ENCODE results near the gene KIAA1755.

Gene KIAA1755

DNA sequence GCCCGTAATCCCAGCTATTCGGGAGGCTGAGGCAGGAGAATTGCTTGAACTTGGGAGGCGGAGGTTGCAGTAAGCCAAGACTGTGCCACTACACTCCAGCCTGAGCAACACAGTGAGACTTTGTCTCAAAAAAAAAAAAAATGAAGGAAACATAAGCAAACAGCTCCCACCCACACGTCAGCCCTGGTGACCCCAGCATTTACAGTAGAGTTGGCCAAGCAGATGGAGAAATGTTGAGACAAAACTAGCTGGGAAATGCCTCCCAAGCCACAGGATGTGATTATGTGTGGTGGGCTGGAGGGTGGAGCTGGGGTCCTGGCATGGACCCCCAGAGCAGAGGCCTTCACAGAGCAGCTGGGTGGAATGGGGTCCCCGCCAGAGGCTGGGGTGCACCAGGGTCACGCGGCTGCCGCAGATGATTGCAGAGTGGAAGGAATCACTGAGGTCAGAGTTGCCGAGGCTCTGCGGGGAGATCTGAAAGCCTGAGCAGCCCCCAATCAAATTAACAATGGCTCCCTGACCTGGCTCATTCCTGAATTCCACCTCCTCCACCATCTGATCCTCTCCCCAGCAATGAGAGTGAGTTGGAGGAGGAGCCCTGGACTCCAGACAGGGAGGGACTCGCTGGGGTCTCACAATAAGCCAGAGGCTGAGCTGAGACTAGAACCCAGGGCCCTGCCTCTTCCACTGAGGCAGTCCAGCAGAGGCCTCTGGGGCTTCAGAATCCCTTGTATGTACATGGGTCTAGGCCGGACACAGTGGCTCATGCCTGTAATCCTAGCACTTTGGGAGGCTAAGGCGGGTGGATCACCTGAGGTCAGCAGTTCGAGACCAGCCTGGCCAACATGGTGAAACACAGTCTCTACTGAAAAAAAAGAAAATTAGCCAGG lies 60.8 kb downstream of the KIAA1755 start:
- DNase-seq: no peak

DNA sequence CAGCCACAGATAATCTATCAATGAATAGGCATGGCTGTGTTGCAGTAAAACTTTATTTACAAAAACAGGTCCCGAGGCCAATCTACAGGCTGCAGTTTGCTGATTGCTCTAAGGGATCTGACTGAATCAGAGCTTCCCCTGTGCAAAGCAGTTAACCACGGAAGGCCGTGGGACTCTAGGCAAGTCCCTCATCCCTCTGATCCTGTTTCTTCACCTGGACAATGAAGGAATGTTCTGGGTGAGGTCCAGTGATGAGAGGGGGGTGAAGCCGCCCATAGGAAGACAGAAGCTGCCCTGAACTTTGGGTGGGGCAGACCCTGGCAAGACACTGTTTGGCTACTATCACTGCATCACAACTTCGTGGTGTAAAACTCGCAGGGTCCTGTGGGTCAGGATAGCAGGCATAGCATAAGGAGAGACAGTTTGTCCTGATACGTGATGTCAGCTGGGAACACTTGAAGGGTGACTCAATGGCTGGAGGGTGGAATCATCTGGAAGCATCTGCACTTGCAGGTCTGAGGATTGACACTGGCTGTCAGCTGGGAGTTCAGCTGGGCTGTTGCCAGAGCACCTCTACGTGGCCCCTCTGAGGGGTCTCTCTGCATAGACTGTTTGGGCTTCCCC lies 62.2 kb downstream of the KIAA1755 start:
- no peak for DNase-seq

DNA sequence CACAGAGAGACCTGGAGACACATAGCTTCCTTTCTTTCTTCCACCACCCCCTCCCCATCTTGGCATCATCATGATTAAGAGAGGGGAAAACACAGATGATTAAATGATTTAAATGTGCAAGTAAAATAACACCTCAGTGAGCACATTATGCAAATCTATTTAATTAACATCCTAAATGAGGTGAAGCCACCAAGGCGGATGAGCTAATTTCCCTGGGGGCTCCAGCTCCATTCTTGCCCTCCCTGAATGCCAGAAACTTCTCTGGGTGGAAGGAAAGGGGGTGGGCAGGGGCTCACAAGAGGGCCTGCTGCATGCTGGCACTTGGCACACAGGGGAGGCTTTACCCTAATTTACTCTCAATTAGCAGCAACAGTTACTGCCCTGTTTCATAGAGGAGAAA lies 62.9 kb downstream of the KIAA1755 start:
- no peak for DNase-seq

DNA sequence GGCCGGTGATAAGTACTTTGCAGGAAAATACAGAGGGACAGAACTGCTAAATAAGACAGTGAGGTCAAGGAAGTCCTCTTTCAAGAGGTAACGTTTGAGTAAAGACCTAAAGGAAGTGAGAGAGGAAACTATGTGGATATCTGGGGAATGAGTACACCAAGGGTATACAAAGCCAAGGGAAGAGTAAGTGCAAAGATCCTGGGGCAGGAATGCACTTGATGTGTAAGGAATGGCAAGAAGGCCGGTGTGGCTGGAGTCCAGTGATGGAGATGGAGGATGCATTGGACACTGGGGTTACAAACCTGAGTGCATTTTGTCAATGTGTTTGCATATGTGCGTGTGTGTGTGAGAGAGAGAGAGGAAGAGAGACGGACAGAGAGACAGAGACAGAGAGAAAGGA lies 63.3 kb downstream of the KIAA1755 start:
- DNase-seq: no peak

DNA sequence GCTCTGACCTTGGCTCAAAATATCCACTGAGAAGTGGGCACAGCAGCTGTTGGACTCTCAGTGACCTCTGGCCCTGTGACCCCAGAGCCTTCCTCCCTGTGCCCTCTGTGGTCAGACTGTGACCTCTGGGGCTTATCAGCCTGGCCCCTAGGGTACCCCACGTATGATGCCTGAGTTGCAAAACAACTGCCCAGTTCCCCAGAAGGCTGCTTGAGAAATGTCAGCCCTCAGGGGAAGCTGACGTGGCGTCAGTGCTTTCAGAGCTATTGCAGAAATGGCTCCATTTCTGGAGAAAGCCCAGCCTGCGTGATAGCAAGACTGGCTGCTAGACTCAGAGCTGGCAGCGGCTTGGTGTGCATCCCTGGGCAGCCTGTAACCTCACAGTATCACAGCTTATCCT lies 63.9 kb downstream of the KIAA1755 start:
- DNase-seq: no peak

DNA sequence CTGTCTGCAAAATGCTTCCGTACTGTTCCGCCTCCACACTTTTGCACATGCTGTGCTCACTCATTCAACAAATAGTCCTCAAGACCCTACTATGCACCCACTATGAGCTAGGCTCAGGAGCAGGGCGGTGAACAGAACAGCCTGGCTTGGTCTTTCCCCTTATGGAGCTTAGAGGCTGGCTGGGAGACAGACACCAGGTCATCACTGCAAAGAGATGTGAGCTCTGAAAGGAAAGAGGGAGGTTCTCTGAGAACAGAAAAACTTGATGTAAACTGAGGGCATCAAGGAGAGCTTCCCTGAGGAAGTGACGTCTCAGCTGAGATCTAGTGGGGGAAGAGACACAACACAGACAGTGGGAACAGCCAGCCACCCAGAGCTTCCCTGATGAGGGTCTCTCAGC lies 64.5 kb downstream of the KIAA1755 start:
- no peak for DNase-seq

DNA sequence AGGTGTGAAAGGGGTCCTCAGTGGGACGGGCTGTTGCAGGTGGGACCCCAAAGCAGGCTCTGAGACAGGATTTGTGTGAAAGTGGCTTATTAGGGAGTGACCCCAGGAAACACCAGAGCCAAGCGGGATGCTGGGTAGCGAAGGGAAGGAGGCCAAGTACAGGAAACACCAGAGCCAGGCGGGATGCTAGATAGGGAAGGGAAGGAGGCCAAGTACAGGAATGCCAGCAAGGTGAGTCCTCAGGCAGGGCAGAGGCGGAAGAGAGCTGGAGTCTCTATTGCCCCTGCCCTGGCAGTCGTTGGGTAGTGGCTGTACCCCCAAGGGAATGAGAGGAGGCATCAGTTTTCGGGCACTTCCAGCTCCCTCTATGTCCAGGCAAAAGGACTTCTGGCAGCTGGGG lies 65.0 kb downstream of the KIAA1755 start:
- no peak for DNase-seq

DNA sequence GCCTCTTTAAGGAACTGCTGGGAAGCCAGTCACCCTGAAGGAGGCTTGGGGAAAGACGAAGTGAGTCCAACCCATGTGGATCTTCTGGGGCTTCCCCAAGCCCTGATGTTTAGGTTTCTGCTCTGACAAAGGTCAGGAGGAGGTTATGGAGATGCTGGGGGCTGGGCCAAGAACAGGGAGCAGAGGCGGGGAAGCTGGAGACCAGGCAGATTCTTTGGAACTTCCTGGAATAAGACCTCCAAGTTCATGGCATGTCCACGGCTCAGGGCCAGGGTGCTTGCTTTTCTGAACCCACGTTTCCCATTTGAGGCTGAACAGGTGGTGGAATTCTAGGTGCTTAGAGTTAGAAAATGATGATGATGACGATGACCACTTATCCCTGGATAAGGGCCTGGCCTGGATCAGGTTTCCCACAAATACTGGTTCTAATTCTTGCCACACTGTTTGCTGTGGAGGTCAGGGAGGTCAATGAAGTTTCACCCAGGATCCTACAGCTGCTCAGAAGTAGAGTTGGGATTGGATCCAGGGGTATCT lies 65.5 kb downstream of the KIAA1755 start:
- DNase-seq: no peak

DNA sequence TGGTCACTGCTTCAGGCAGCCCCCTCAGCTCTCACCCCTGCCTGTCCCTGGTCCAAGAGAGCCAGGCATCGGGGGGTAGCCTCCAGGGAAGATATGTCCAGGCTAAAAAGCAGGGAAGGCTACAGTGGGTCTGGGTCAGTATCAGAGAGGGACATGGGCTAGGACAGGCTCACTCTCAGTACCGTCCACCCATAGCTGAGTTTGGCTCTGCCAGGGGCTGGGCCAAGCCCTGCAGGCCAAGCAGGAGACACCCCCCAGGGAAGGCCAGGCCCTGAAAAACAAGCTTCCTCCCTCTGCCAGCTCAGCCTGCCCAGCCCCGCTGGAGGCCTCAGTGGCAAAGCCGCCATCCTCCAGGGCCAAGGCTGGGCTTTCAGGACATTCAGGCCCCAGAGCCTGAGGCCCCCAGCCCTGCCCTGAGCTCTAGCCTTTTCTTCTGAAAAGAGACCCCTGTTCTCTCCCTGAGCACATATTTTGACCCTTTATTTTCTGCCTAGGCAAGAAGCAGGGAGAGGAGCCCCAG lies 66.9 kb downstream of the KIAA1755 start:
- no peak for DNase-seq

DNA sequence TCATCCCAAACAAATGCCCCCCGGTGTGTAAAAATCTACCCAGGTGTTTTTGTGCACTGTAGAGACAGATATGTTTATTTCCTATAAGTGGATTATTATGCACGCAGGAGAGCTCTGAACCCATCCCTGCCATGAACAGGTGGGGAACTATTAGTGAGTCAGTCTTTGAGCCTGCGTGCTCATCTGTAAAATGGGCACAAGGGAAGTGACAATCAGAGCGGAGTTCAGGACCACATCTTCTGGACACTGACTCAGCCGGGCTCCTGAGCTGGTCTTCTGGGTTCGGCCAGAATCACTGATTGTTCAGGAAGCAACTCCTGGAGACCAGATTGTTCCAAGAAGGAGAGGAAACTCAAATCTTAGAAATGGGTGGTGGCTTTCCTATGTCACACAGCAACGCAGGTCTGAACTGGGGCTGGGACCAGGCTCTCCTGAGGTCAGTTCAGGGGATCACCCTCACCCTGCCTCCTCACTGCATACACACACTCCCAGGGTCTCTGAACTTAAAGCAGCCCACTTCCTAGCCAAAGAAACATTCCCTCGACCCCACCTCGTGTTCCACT lies 68.1 kb downstream of the KIAA1755 start:
- no peak for DNase-seq

DNA sequence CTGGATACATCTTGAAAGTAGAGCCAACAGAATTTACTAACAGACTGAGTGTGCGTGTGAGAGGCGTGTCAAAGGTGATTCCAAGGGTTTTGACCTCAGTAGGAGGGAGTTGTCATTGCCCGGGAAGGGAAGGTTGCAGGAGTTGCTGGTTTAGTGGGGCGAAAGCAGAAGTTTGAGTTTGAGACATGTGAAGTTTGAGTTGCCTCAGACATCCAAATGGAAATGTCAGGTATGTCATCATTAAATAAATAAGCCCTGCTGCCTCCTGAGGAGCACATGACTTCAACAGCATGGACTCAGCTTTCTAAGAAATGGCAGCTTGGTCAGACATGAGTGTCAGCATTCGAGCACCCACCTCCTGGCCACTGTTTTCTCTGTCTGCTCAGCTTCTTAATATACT lies 68.9 kb downstream of the KIAA1755 start:
- no peak for DNase-seq

DNA sequence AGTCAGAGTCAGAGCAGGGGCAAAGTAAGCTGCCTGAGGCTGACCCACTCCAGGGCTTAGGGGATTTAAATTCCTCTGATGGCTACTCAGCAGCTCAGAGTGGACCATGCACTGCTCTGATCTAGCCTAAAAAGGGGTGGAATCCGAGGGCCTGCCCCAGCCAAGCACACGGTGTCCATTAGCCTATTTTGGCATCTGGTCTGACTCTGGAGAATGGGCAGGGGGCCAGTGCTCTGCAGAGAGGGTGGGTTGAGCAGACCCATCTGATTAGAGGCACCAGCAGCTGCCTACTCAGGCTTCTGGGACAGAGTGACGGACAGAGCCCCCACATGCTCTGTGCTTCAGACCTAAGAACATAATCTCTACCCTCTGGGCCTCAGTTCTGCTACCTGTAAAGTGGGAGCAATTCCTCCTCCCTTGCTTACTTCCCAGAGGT lies 69.6 kb downstream of the KIAA1755 start:
- DNase-seq: no peak

DNA sequence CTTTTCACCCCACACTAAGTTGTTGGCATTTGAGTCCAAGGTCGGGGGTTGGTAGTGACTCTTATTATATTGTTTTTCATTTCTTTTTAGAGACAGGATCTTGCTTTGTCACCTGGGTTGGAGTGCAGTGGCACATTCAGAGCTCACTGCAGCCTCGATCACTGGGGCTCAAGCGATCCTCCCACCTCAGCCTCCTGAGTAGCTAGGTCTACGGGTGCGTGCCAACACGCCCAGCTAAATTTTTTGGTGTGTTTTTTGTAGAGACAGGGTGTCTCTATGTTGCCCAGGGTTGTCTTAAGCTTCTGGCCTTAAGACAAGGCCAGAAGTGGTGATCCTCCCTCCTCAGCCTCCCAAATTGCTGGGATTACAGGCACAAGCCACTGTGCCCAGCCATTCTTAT lies 70.4 kb downstream of the KIAA1755 start:
- no peak for DNase-seq

DNA sequence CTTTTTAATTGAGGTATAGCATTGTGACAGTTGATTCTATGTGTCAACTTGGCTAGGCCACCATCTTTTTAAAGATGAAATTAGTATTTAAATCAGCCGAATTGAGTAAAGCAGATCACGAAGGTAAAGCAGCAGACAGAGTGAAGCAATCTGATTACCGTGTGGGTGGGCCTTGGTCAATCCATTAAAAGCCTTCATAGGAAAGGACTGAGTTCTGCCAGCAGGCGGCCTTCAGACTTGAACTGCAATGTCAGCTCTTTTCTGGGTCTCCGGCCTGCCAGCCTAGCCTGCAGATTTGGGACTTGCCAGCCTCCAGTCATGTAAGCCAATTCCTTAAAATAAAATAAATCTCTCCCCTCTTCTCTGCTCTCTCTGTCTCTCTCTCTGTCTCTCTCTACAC lies 73.0 kb downstream of the KIAA1755 start:
- DNase-seq: no peak

DNA sequence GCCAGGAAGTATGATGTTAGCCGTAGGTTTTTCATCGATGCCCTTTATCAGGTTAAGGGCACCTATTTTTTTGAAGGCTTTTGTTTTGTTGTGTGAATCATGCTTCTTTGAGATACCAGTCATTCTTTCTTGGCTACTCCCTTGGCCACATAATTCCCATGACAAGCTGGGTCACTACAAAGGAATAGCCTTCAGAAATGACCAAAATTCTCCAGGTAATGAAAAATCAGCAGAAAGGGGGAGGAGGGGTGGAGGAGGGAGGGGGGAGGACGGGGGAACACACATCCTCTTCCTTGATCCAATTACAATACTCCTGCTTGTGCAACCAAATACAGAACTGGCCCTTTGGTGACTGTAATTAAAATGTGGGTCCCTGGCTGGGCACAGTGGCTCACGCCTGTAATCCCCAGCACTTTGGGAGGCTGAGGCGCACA lies 73.7 kb downstream of the KIAA1755 start:
- no peak for DNase-seq

DNA sequence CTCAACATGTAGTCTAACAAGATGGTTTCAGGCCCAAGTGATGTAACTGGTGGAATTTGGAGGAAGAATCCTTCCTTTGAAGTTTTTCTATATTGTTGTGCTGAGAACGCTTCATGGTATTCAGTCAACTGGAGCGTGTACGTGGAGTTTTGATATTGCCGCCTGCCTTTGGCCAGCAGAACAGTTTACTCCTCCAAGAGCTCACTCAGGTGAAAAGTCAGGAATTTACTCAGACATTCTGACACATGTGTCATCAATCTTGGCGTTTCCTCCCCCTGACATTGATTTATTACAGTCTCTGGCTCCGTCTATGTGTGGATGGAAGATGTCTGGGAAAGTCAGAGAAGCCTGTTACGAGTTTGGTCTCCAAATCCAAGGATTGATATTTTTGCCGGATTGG lies 76.4 kb downstream of the KIAA1755 start:
- DNase-seq: no peak

DNA sequence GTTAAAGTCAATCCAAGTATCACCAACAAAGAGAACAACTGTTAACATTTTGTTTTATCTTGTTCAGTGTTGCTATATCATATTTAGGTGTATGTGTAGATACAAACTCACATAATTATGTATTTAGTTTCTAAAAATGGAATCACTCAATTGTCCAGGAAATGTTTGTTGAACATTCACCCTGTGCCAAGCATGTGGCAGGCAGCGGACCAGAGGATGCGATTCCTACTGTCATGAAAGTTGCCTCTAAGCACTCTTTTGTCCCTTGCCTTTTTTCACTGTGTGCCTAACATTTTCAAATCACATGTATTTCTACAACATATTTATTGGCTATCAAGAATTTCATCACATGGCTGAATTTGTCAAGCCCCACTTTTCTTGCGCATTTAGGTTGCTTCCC lies 78.6 kb downstream of the KIAA1755 start:
- no peak for DNase-seq

DNA sequence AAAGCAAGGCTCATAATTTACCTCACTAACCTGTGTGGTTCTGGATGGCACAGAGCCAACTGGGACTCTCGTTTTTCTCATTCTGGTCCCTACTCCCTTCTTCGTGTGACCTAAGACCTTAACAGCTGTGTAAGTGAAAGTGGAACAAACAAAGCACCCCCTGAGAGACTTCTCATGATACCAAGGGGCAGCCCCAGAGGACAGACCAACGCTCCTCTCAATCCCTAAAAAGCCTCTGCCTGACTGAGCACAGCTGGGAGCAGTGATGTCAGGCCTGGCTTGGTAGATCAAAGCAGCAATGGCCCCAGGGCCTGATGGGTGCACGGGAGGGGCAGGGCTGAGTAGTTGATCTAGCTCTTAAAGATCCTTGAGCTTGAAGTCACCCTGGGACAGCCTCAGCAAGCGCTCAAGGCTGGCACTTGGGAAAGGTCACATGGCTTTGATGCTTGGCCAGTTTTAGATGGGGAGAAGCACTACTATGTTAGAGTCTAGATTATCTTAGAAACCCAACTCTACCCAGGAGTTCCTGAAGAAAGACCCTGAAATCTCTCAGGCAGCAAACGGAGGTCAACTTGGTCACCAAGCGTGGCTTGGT lies 79.2 kb downstream of the KIAA1755 start:
- DNase-seq: no peak

DNA sequence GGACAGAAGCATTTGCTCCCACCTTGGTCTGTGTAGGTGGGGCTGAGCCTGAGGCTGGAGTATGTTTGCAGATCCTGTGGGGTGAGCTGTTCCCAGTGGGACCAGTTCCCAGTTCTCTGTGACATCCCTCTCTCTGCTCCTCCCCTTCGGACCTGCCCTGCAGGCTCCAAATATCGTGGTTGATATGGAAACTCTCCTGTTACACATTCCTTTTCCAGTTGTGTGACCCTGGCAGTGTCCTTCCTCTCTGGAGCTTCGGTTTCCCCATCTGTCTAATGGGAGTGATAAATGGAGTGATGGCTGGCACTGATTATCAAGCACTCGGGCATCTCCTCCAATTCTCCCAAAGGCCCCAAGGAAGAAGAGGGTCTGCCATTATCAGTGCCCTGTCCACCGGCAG lies 79.8 kb downstream of the KIAA1755 start:
- DNase-seq: no peak

DNA sequence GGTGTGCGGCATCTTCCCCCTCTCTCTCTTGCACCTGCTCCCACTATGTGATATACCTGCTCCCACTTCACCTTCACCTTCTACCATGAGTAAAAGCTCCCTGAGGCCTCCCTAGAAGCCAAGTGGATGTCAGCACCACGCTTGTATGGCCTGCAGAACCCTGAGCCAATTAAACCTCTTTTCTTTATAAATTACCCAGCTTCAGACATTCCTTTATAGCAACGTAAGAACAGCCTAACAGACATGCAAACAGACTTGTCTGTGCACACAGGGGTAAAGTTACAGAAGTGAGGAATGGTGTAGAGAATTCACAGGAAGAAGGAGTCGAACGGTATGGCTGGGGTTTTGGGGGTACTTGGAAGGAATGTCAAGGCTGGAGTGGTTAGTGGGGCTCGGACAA lies 80.7 kb downstream of the KIAA1755 start:
- no peak for DNase-seq

DNA sequence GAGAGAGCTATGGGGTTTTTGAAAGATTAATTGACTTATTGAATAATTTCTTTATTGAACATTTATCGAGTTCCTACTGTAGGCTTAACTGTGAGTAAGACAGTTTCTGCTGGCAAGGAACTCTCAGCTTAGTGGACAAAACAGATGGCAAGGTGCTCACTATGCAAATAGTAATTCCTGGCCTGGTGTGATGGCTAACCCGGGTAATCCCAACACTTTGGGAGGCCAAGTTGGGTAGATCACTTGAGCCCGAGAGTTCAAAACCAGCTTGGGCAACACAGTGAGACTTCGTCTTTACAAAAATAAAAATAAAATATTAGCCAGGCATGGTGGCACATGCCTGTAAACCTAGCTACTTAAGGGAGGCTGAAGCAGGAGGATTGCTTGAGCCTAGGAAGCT lies 82.0 kb downstream of the KIAA1755 start:
- DNase-seq: no peak

DNA sequence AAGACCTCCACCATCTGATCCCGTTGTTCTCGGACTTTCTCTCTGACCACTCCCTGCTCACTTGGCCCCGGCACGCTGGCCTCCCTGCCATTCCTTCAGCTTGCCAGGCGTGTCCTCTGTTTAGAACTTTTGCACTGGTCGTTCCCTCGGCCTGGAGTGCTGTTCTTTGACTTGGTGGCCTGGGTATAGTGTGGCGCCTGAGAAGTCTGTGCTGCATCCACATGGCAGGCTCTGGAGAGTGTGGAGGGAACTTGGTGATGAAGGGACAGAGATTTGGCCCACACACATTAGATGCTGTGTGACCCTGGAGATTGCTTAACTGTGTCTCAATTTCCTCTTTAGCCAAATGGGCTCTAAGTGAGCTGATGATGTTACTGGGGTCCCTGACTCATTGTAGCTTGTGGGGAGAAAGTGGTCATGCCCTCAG lies 82.5 kb downstream of the KIAA1755 start:
- DNase-seq: no peak

DNA sequence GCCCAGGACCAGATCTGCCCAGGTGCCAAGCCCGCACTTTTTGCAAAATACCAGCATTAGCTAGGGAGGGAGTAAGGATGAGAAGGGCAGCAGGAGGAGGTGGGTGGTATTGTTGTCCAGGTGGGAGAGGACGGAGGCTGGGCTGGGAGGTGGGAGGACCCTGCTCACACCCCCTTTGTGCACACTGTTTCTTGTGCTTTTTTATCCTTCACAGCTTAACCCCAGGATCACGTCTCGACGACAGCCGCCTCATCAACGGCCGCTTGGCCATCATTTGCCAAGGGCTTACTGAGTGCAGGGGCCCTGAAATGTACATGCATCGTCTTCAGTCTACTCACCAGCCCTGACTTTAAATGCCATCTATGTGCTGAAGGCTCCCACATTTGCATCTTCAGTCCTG lies 83.3 kb downstream of the KIAA1755 start:
- no peak for DNase-seq

Data from COR-L47 (cell line).